Sigmoid colon (tissue), 3 donors: ENCODE data around the gene CCSER1.

Experiments used
- POLR2A ChIP-seq, 2 donors: fragments of 450-650 bp; IDR thresholded peaks; one replicate each; pipeline ENCODE4 v1.6.1; 2016; ENCODE audit warnings: antibody characterized with exemption in 2 of 2, mild to moderate bottlenecking in 2 of 2, moderate library complexity in 2 of 2
- TF ChIP-seq, protein P1 (sequence below), 4 experiments: fragments of 450-650 bp in 3 of 4; fragments of 200-600 bp in 1 of 4; IDR thresholded peaks; one replicate each; pipeline ENCODE4 v1.5.1; 2016 to 2019; ENCODE audit warnings: antibody characterized with exemption in 4 of 4, mild to moderate bottlenecking in 3 of 4, moderate library complexity in 2 of 4

DNA sequence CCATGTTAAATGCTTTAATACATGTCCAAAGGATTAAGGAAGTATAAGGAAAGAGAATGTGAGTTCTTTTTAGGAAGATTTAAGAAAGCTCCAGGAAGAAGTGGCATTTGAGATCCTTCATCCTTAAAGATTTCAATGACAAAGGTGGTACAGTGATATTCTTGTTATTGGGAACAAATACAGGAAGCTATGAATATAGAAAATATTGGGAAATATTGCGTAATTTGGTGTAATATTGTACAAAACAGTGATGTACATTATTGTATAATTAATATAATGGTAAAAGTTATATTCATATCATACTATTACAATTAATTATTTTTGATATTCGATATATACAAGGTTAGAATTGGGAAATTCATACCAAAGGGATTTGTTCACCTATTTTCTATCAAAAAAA, 937.9 kb downstream of the CCSER1 start:
- TF ChIP-seq, protein P1, sequence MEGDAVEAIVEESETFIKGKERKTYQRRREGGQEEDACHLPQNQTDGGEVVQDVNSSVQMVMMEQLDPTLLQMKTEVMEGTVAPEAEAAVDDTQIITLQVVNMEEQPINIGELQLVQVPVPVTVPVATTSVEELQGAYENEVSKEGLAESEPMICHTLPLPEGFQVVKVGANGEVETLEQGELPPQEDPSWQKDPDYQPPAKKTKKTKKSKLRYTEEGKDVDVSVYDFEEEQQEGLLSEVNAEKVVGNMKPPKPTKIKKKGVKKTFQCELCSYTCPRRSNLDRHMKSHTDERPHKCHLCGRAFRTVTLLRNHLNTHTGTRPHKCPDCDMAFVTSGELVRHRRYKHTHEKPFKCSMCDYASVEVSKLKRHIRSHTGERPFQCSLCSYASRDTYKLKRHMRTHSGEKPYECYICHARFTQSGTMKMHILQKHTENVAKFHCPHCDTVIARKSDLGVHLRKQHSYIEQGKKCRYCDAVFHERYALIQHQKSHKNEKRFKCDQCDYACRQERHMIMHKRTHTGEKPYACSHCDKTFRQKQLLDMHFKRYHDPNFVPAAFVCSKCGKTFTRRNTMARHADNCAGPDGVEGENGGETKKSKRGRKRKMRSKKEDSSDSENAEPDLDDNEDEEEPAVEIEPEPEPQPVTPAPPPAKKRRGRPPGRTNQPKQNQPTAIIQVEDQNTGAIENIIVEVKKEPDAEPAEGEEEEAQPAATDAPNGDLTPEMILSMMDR (IDR thresholded peaks at IDR 0.05) = no peak
- no peak for TF ChIP-seq POLR2A (IDR thresholded peaks at IDR 0.05)
